Measurements from ENCODE around the gene MGAT4D. TPM values are rescaled to one million over a fixed set of nuclear protein-coding genes. Genes with fewer than 3 reads are reported as not detected.
"Not testable (repeated sequence)": the region's sequence is repeated elsewhere in the genome, so short reads cannot be mapped to it uniquely, and the experiment has no call there.

MGAT4D gene
- total RNA-seq, 1 donor from 2014 or later, result not detected

GRCh38 chr4:140463182-140463581 is 34.9 kb downstream of the MGAT4D start:
- Histone ChIP-seq H3K36me3 (ENCODE audit: control insufficient read depth, insufficient read depth, low read length) (no peaks in the 10 kb centered on the region), H3K27me3 (ENCODE audit: control insufficient read depth, insufficient read depth, low read length) (no peaks in the 10 kb centered on the region), H3K4me3 (ENCODE audit: low read depth, low read length) (no peak overlapping the region)
- no peak for DNase-seq (ENCODE audit: low read depth)
- no peak for TF ChIP-seq CTCF (IDR thresholded peaks at IDR 0.05; ENCODE audit: insufficient read depth, low read length, severe bottlenecking)
- FAIRE-seq, result peak; percentile 86

- Histone ChIP-seq H3K27me3 (ENCODE audit: control insufficient read depth, insufficient read depth, low read length) (peaks cover 1% of the 10 kb centered on the region), H3K4me3 (ENCODE audit: low read depth, low read length) (no peak overlapping the region), H3K36me3 (ENCODE audit: control insufficient read depth, insufficient read depth, low read length) (no peaks in the 10 kb centered on the region)
- TF ChIP-seq CTCF (IDR thresholded peaks at IDR 0.05; ENCODE audit: insufficient read depth, low read length, severe bottlenecking), result no peak
- no peak for DNase-seq (ENCODE audit: low read depth)
- no peak for FAIRE-seq
These were observed 47.7 kb downstream of the MGAT4D start for GRCh38 chr4:140450352-140450751.

GRCh38 chr4:140448830-140449229 is 49.3 kb downstream of the MGAT4D start:
- peak; percentile 8 for DNase-seq (ENCODE audit: low read depth)
- FAIRE-seq, result no peak
- Histone ChIP-seq H3K36me3 (ENCODE audit: control insufficient read depth, insufficient read depth, low read length) (no peaks in the 10 kb centered on the region), H3K27me3 (ENCODE audit: control insufficient read depth, insufficient read depth, low read length) (peaks cover 1% of the 10 kb centered on the region), H3K4me3 (ENCODE audit: low read depth, low read length) (no peak overlapping the region)
- no peak for TF ChIP-seq CTCF (IDR thresholded peaks at IDR 0.05; ENCODE audit: insufficient read depth, low read length, severe bottlenecking)

GRCh38 chr4:140448162-140448561 is 49.9 kb downstream of the MGAT4D start:
- no peak for TF ChIP-seq CTCF (IDR thresholded peaks at IDR 0.05; ENCODE audit: insufficient read depth, low read length, severe bottlenecking)
- H3K27me3 ChIP-seq (ENCODE audit: control insufficient read depth, insufficient read depth, low read length), result no peaks in the 10 kb centered on the region
- FAIRE-seq, result no peak

GRCh38 chr4:140444347-140444746 is 53.7 kb downstream of the MGAT4D start:
- H3K4me3 ChIP-seq (ENCODE audit: low read depth, low read length); DNase-seq (ENCODE audit: low read depth); H3K36me3 ChIP-seq (ENCODE audit: control insufficient read depth, insufficient read depth, low read length); H3K27me3 ChIP-seq (ENCODE audit: control insufficient read depth, insufficient read depth, low read length); FAIRE-seq: not testable (repeated sequence)

More at GRCh38 chr4:140448162-140448561, 49.9 kb downstream of the MGAT4D start:
- DNase-seq (ENCODE audit: low read depth), result peak; percentile 49
- no peaks in the 10 kb centered on the region for H3K36me3 ChIP-seq (ENCODE audit: control insufficient read depth, insufficient read depth, low read length)
- H3K4me3 ChIP-seq (ENCODE audit: low read depth, low read length), result no peak overlapping the region

- TF ChIP-seq CTCF (IDR thresholded peaks at IDR 0.05; ENCODE audit: insufficient read depth, low read length, severe bottlenecking), result no peak
- no peaks in the 10 kb centered on the region for H3K36me3 ChIP-seq (ENCODE audit: control insufficient read depth, insufficient read depth, low read length)
- H3K27me3 ChIP-seq (ENCODE audit: control insufficient read depth, insufficient read depth, low read length), result no peaks in the 10 kb centered on the region
- no peak for FAIRE-seq
- H3K4me3 ChIP-seq (ENCODE audit: low read depth, low read length), result no peak overlapping the region
- no peak for DNase-seq (ENCODE audit: low read depth)
These were observed 58.4 kb downstream of the MGAT4D start for GRCh38 chr4:140439644-140440142.
